SU-DHL-6 (cell line): Measurements from ENCODE around the gene SLC44A5.

Source experiments
- H2AFZ ChIP-seq: fragments of 200-600 bp; sonication (generic); 2 replicates; pipeline ENCODE4 v1.6.1; 2014; ENCODE audit warnings: low read depth, mild to moderate bottlenecking, moderate library complexity, mixed read lengths, antibody characterized with exemption, low read length; ENCODE audit not compliant: severe bottlenecking
- H3F3A ChIP-seq: fragments of 200-600 bp; shearing (Covaris generic); 2 replicates; pipeline ENCODE4 v1.6.0; 2016; ENCODE audit warnings: antibody characterized with exemption, mild to moderate bottlenecking; ENCODE audit not compliant: insufficient read depth
- H3K27ac ChIP-seq: fragments of 200-600 bp; sonication (generic); 2 replicates; pipeline ENCODE4 v1.5.1; 2016; ENCODE audit warnings: low read depth, mild to moderate bottlenecking, low read length, moderate library complexity, mixed read lengths
- H3K27me3 ChIP-seq: fragments of 200-600 bp; sonication (generic), shearing (Covaris generic); 2 replicates; pipeline ENCODE4 v1.6.0; 2014; ENCODE audit warnings: mild to moderate bottlenecking, low read length
- H3K36me3 ChIP-seq: fragments of 200-600 bp; sonication (generic); 2 replicates; pipeline ENCODE4 v1.6.1; 2014; ENCODE audit warnings: mild to moderate bottlenecking, low read length, mixed read lengths
- H3K4me2 ChIP-seq: fragments of 300-600, 200-600 bp; shearing (Covaris generic), sonication (generic); 2 replicates; pipeline ENCODE4 v1.6.0; 2014; ENCODE audit warnings: low read length, low read depth, mild to moderate bottlenecking; ENCODE audit not compliant: poor library complexity, severe bottlenecking
- H3K4me3 ChIP-seq: fragments of 200-600 bp; sonication (generic); 2 replicates; pipeline ENCODE4 v1.5.1; 2014; ENCODE audit warnings: antibody characterized with exemption, low read length, mild to moderate bottlenecking, mixed read lengths; ENCODE audit not compliant: insufficient read depth, poor library complexity, severe bottlenecking
- H3K79me2 ChIP-seq: fragments of 200-600 bp; sonication (generic); 2 replicates; pipeline ENCODE4 v1.6.1; 2014; ENCODE audit warnings: mild to moderate bottlenecking, low read length, moderate library complexity; ENCODE audit not compliant: insufficient read depth
- H3K9ac ChIP-seq: fragments of 200-600 bp; sonication (generic); 2 replicates; pipeline ENCODE4 v1.7.0; 2014; ENCODE audit warnings: mild to moderate bottlenecking, low read length
- H3K9me2 ChIP-seq: fragments of 200-600 bp; sonication (generic); replicated peaks from 2 replicates; pipeline ENCODE4 v1.6.1; 2014; ENCODE audit warnings: low read length; ENCODE audit not compliant: insufficient read depth
- H3K9me3 ChIP-seq: fragments of 200-600 bp; sonication (generic); 2 replicates; pipeline ENCODE4 v1.6.1; 2014; ENCODE audit warnings: low read length, mixed read lengths; ENCODE audit not compliant: insufficient read depth
- H4K20me1 ChIP-seq: fragments of 200-600 bp; sonication (generic); 2 replicates; pipeline ENCODE4 v1.6.1; 2014; ENCODE audit warnings: low read depth, mild to moderate bottlenecking, antibody characterized with exemption, low read length, moderate library complexity, mixed read lengths
- CTCF ChIP-seq: fragments of 200-600 bp; sonication (generic); IDR thresholded peaks from one replicate; pipeline ENCODE4 v1.5.1; 2017; ENCODE audit warnings: antibody characterized with exemption, mild to moderate bottlenecking, low read length, moderate library complexity; ENCODE audit not compliant: insufficient read depth, poor library complexity, severe bottlenecking
- EZH2phosphoT487 ChIP-seq: fragments of 200-600 bp; sonication (generic), shearing (Covaris generic); conservative IDR thresholded peaks from 2 replicates; pipeline ENCODE4 v1.6.1; 2018; ENCODE audit warnings: mild to moderate bottlenecking, antibody characterized with exemption, low read length, moderate library complexity, mixed read lengths

SLC44A5 gene

DNA sequence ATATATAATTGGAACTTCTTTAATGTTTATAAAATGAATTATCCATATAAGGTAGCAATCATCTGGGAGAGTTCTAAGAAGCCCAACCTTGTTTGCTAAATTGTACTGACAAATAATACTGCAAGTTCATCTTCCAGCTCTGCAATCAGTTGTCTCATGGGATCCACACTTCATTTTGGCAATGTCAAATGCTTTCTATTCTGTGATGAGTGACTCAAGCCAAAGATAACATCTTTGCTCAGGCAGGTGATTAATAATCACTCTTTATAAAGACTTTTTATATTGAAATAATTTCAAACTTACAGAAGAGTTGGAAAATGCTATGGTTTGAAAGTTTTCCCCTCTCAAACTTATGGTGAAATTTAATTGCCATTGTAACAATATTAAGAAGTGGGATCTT is 67.2 kb downstream of the SLC44A5 start:
- Histone ChIP-seq H3K27me3 (no peaks in the 10 kb centered on the region), H3K36me3 (no peaks in the 10 kb centered on the region), H3K4me2 (no peak overlapping the region), H2AFZ (no peak overlapping the region), H4K20me1 (no peaks in the 10 kb centered on the region), H3K79me2 (no peaks in the 10 kb centered on the region), H3K9ac (no peak overlapping the region), H3F3A (no peaks in the 10 kb centered on the region), H3K9me3 (no peaks in the 10 kb centered on the region), H3K27ac (no peak overlapping the region), H3K4me3 (no peak overlapping the region), H3K9me2 (no peaks in the 10 kb centered on the region)
- TF ChIP-seq CTCF (no peak), EZH2phosphoT487 (no peak)

- no peak overlapping the region for H3K9ac ChIP-seq
- H3K79me2 ChIP-seq = no peaks in the 10 kb centered on the region
- no peak overlapping the region for H3K27ac ChIP-seq
- no peaks in the 10 kb centered on the region for H3K9me2 ChIP-seq
- no peaks in the 10 kb centered on the region for H3K27me3 ChIP-seq
- H3F3A ChIP-seq = no peaks in the 10 kb centered on the region
- no peak overlapping the region for H3K4me2 ChIP-seq
- H3K9me3 ChIP-seq = no peaks in the 10 kb centered on the region
- TF ChIP-seq CTCF (no peak), EZH2phosphoT487 (no peak)
- H3K36me3 ChIP-seq = no peaks in the 10 kb centered on the region
- H4K20me1 ChIP-seq = no peaks in the 10 kb centered on the region
- no peak overlapping the region for H2AFZ ChIP-seq
- H3K4me3 ChIP-seq = no peak overlapping the region
These were observed 67.9 kb downstream of the SLC44A5 start for GRCh38 chr1:75542818-75543570.

DNA sequence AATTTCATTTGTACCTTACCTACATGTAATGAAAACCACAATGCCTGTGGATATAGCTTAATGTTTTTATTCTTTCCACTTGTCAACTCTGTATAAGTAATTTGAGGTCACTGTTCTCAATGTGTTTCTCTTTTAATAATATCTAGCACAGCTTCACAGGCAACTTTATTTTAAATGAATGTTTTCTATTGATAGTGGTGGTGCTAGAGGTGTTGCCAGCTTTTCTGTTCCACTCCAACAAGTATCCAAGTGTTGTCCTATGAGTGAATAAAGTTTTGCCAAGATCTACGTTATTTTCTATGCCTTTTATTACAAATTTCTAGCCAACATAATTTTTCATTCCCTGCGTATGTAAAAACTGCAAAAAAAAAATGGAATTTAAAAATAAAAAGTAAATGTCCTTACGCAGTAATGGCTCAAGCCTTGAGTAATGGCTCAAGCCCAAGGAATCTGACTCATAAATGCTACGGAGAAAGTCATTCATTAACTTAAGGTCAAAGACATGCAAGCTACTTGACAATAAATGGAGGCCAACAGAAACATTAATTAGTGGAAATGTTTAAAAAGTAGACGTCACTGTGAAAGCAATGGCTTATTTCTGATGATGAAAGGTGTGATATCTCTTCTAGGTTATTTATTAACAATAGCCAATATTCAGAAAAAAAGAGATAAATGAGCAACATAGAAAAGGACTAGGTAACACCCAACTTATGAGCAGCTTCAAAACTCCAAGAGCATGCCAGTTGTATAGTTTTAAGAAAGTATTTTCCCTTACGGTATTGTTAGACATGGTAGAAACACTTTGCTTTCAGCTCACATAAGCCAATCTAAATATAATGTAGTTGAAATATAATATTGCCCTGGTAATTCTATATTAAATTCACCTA is 71.4 kb downstream of the SLC44A5 start:
- Histone ChIP-seq H3K9ac (no peak overlapping the region), H3K79me2 (no peaks in the 10 kb centered on the region), H3K4me3 (no peak overlapping the region), H3K27ac (no peak overlapping the region), H3K9me3 (no peaks in the 10 kb centered on the region), H3K27me3 (no peaks in the 10 kb centered on the region), H4K20me1 (no peaks in the 10 kb centered on the region), H3K36me3 (no peaks in the 10 kb centered on the region), H2AFZ (no peak overlapping the region), H3K4me2 (no peak overlapping the region), H3F3A (no peaks in the 10 kb centered on the region), H3K9me2 (no peaks in the 10 kb centered on the region)
- no peak for TF ChIP-seq EZH2phosphoT487
- TF ChIP-seq CTCF = no peak
